ENCODE results near the gene MUC13. TPM values are rescaled to one million over a fixed set of nuclear protein-coding genes. Genes with fewer than 3 reads are reported as not detected.

The MUC13 gene
- total and polyA plus RNA-seq, 11 donors = 0.08 to 0.15 TPM; not detected in 9

- Histone ChIP-seq H3K27me3 (no peaks in the 10 kb centered on the region), H3K4me3 (no peak overlapping the region), H3K4me1 (peaks cover 0 to 20% (median 6%) of the 10 kb centered on the region in 12 donors), H3K27ac (no peak overlapping the region), H3K9me3 (no peaks in the 10 kb centered on the region), H3K36me3 (no peaks in the 10 kb centered on the region)
- ATAC-seq = peak in 3 of 4 donors; percentile 55 to 60 (median 56)
- 59 to 69% (median 63%) methylated on average over 6 to 7 of the region's 7 CpGs for WGBS, 4 donors
- no peak for DNase-seq
- TF ChIP-seq CTCF (IDR thresholded peaks at IDR 0.05) (no peak), POLR2A (IDR thresholded peaks at IDR 0.05) (no peak)
- intact Hi-C loops (cut with DNase I) = loop anchor here in 1 of 10 donors (2.0 kb wide), 1 partner anchor 133 kb away; no protein-coding TSS in a partner anchor
Observed at GRCh38 chr3:124895756-124896155, 38.8 kb downstream of the MUC13 start.

- intact Hi-C loops (cut with DNase I) = no loop called here
- DNase-seq = no peak
- no peaks in the 10 kb centered on the region for H3K36me3 ChIP-seq
- TF ChIP-seq POLR2A (IDR thresholded peaks at IDR 0.05) (no peak), CTCF (IDR thresholded peaks at IDR 0.05) (no peak)
- peak in 1 of 4 donors; percentile 20 for ATAC-seq
- H3K9me3 ChIP-seq = no peaks in the 10 kb centered on the region
- 45 to 55% (median 49%) methylated on average over 2 of the region's 2 CpGs for WGBS, 4 donors
- H3K27me3 ChIP-seq = no peaks in the 10 kb centered on the region
- no peak overlapping the region for H3K27ac ChIP-seq
- H3K4me3 ChIP-seq = no peak overlapping the region
- H3K4me1 ChIP-seq = peaks cover 0 to 11% (median 0%) of the 10 kb centered on the region in 12 donors
Observed at GRCh38 chr3:124893526-124893925, 41.0 kb downstream of the MUC13 start.

GRCh38 chr3:124890573-124891190 is 43.9 kb downstream of the MUC13 start:
- intact Hi-C loops (cut with DNase I) = no loop called here
- H3K4me3 ChIP-seq = no peak overlapping the region
- TF ChIP-seq POLR2A (IDR thresholded peaks at IDR 0.05) (no peak), CTCF (IDR thresholded peaks at IDR 0.05) (no peak)
- H3K9me3 ChIP-seq = no peaks in the 10 kb centered on the region
- H3K4me1 ChIP-seq = peaks cover 0 to 21% (median 5%) of the 10 kb centered on the region in 12 donors
- 72 to 83% (median 82%) methylated on average over 5 of the region's 5 CpGs for WGBS, 4 donors
- no peak for ATAC-seq
- no peaks in the 10 kb centered on the region for H3K36me3 ChIP-seq
- H3K27me3 ChIP-seq = peaks cover 0 to 15% (median 0%) of the 10 kb centered on the region in 9 donors
- no peak overlapping the region for H3K27ac ChIP-seq
- DNase-seq = no peak

GRCh38 chr3:124888482-124889441 is 45.8 kb downstream of the MUC13 start:
- intact Hi-C loops (cut with DNase I) = loop anchor here in 8 of 10 donors (5.0 to 10.0 kb wide), 5 partner anchors 51 to 116 kb away; no protein-coding TSS in a partner anchor

More at GRCh38 chr3:124888482-124889441, 45.8 kb downstream of the MUC13 start:
- Histone ChIP-seq H3K36me3 (no peaks in the 10 kb centered on the region), H3K4me3 (no peak overlapping the region), H3K9me3 (no peaks in the 10 kb centered on the region), H3K27me3 (peaks cover 0 to 15% (median 0%) of the 10 kb centered on the region in 9 donors), H3K27ac (peak overlapping the region in 1 of 12 donors; percentile 19), H3K4me1 (peaks cover 0 to 34% (median 19%) of the 10 kb centered on the region in 12 donors)
- no peak for ATAC-seq
- TF ChIP-seq POLR2A (IDR thresholded peaks at IDR 0.05) = no peak
- no peak for TF ChIP-seq CTCF (IDR thresholded peaks at IDR 0.05)
- no peak for DNase-seq
- WGBS, 4 donors = 73 to 76% (median 75%) methylated on average over 8 of the region's 8 CpGs
